Stomach (tissue), 4 donors: ENCODE data around the gene FHIP2A.

Experiments
- EP300 ChIP-seq: sonication (generic); formaldehyde crosslinking; IDR thresholded peaks from one replicate; pipeline ENCODE4 v1.6.1; 2017; ENCODE audit warnings: antibody characterized with exemption
- POLR2A ChIP-seq, 4 donors: fragments of 450-650 bp; IDR thresholded peaks; one replicate each; pipeline ENCODE4 v1.6.1; 2016; ENCODE audit warnings: antibody characterized with exemption in 4 of 4, control low read depth in 2 of 4, mild to moderate bottlenecking in 1 of 4, moderate library complexity in 1 of 4
- TF ChIP-seq, protein P1 (sequence below), 7 experiments: fragments of 450-650 bp in 4 of 7; fragments of 200-600 bp in 3 of 7; sonication (generic) in 3 of 7; IDR thresholded peaks; one replicate each; pipeline ENCODE4 v1.5.1; 2016 to 2019; ENCODE audit warnings: antibody characterized with exemption in 7 of 7, control low read depth in 2 of 7, mild to moderate bottlenecking in 1 of 7

DNA sequence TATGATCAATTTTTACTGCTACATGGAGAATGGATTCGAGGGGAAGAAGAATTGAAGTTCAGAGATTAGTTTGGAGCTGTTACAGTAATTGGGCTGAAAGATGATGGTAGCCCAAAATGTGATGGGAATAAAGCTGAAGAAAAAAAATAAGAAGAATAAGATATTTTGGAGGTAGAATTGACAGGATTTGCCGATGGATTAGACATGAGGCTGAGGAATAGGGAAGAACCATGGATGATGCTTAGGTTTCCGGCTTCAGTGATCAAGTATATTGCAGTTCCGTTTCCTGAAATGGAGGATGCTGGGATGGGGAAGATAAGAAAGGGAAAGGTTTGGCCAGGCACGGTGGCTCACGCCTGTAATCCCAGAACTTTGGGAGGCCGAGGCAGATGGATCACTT lies 38.9 kb upstream of the FHIP2A start:
- TF ChIP-seq, protein P1, sequence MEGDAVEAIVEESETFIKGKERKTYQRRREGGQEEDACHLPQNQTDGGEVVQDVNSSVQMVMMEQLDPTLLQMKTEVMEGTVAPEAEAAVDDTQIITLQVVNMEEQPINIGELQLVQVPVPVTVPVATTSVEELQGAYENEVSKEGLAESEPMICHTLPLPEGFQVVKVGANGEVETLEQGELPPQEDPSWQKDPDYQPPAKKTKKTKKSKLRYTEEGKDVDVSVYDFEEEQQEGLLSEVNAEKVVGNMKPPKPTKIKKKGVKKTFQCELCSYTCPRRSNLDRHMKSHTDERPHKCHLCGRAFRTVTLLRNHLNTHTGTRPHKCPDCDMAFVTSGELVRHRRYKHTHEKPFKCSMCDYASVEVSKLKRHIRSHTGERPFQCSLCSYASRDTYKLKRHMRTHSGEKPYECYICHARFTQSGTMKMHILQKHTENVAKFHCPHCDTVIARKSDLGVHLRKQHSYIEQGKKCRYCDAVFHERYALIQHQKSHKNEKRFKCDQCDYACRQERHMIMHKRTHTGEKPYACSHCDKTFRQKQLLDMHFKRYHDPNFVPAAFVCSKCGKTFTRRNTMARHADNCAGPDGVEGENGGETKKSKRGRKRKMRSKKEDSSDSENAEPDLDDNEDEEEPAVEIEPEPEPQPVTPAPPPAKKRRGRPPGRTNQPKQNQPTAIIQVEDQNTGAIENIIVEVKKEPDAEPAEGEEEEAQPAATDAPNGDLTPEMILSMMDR (IDR thresholded peaks at IDR 0.05), result no peak
- TF ChIP-seq POLR2A (IDR thresholded peaks at IDR 0.05) (no peak), EP300 (no peak)
